Activated CD4-positive, alpha-beta memory T cell treated with anti-CD3 and anti-CD28 coated beads for 36 hours (primary cell): ENCODE results near the gene PSMD5. TPM values are rescaled to one million over a fixed set of nuclear protein-coding genes. Genes with fewer than 3 reads are reported as not detected.

ENCODE experiments used
- CTCF ChIA-PET: fragments of 350-600 bp; sonication (Branson Sonifier 250); formaldehyde crosslinking; loops from one replicate; lab custom pipeline; 2021; ENCODE audit warnings: antibody characterized with exemption, inconsistent platforms; lab: Charles Lee
- POLR2A ChIA-PET: fragments of 350-600 bp; sonication (Branson Sonifier 250); formaldehyde crosslinking; loops from one replicate; lab custom pipeline; 2021; ENCODE audit warnings: antibody characterized with exemption; lab: Charles Lee
- DNase-seq: peaks from one replicate; pipeline ENCODE4 v3.0.0-alpha.2; 2020
- H3K27ac Mint-ChIP-seq: one replicate; pipeline ENCODE4 v1.8.0; 2021; ENCODE audit warnings: mixed read lengths
- H3K27me3 Mint-ChIP-seq: one replicate; pipeline ENCODE4 v1.8.0; 2021; ENCODE audit warnings: mixed read lengths
- H3K36me3 Mint-ChIP-seq: one replicate; pipeline ENCODE4 v1.8.0; 2021; ENCODE audit warnings: mixed read lengths
- H3K4me1 Mint-ChIP-seq: one replicate; pipeline ENCODE4 v1.8.0; 2021; ENCODE audit warnings: low read depth, mixed read lengths
- H3K4me3 Mint-ChIP-seq: one replicate; pipeline ENCODE4 v1.8.0; 2021; ENCODE audit warnings: mild to moderate bottlenecking, mixed read lengths
- H3K9me3 Mint-ChIP-seq: one replicate; pipeline ENCODE4 v1.8.0; 2021; ENCODE audit warnings: mixed read lengths
- intact Hi-C: fragments of 100-400 bp; cut with micrococcal nuclease; formaldehyde crosslinking; loops from one replicate; pipeline ENCODE4 v1.15.1; 2023
- total RNA-seq, 2 experiments: library from RNA; stranded (reverse); gene quantifications; one replicate each; pipeline ENCODE4 v1.2.3, GENCODE V29; 2021

The PSMD5 gene
- total RNA-seq, 2 experiments from 2014 or later: 69.7 to 71.0 TPM

- intact Hi-C loops: no loop called here
- no peak overlapping the region for H3K27ac Mint-ChIP-seq
- no peak for DNase-seq
- H3K4me1 Mint-ChIP-seq: peaks cover 66% of the 10 kb centered on the region
- ChIA-PET POLR2A (interaction anchor here (1.2 to 2.5 kb wide), 7 partner anchors 9 to 45 kb away, joined by 3 to 11 read pairs (median 3); no protein-coding TSS in a partner anchor), CTCF (no interaction called here)
- H3K36me3 Mint-ChIP-seq: peaks cover 3% of the 10 kb centered on the region
- H3K27me3 Mint-ChIP-seq: no peaks in the 10 kb centered on the region
- H3K4me3 Mint-ChIP-seq: no peak overlapping the region
- H3K9me3 Mint-ChIP-seq: no peaks in the 10 kb centered on the region
Measured at GRCh38 chr9:120883608-120883996, 40.9 kb upstream of the PSMD5 start.

- no peak overlapping the region for H3K27ac Mint-ChIP-seq
- H3K4me3 Mint-ChIP-seq: no peak overlapping the region
Measured at GRCh38 chr9:120882935-120883607, 40.3 kb upstream of the PSMD5 start.

DNA sequence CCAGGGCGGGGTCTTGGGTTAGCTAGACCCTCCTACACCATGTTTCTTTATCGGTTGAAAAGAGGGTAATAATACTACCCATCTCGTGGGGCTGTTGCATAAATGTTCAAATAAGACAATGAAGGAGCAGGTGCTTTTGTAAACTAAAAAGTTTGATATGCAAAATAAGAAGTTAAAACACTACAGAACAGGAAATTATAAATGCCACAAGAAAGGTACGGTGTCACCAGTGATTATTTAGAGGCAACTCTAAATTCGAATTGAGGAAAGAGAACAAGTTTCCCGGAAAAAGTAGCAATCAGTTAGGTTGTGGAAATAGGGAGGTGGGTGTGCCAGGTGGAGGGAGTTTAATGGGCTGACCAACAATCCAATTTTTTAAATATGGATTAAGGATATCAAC lies 36.7 kb upstream of the PSMD5 start:
- Mint-ChIP-seq H3K36me3 (peaks cover 25% of the 10 kb centered on the region), H3K27ac (peak overlapping the region; percentile 93), H3K4me3 (peak overlapping the region; percentile 88), H3K9me3 (no peaks in the 10 kb centered on the region), H3K4me1 (peaks cover 73% of the 10 kb centered on the region), H3K27me3 (no peaks in the 10 kb centered on the region)
- ChIA-PET CTCF (interaction anchor here (1.0 to 3.8 kb wide), 5 partner anchors 10 to 58 kb away, joined by 3 to 21 read pairs (median 5); no protein-coding TSS in a partner anchor), POLR2A (interaction anchor here (0.7 to 5.3 kb wide), 5 partner anchors 11 to 47 kb away, joined by 3 to 48 read pairs (median 31); partner anchors contain the start of gene TRAF1)
- no peak for DNase-seq
- intact Hi-C loops: no loop called here

More at GRCh38 chr9:120882935-120883607, 40.3 kb upstream of the PSMD5 start:
- Mint-ChIP-seq H3K27me3 (no peaks in the 10 kb centered on the region), H3K4me1 (peaks cover 66% of the 10 kb centered on the region), H3K36me3 (peaks cover 5% of the 10 kb centered on the region), H3K9me3 (no peaks in the 10 kb centered on the region)
- intact Hi-C loops: no loop called here
- CTCF ChIA-PET: no interaction called here
- DNase-seq: no peak
- POLR2A ChIA-PET: interaction anchor here (1.2 to 2.5 kb wide), 7 partner anchors 10 to 46 kb away, joined by 3 to 11 read pairs (median 3); no protein-coding TSS in a partner anchor

DNA sequence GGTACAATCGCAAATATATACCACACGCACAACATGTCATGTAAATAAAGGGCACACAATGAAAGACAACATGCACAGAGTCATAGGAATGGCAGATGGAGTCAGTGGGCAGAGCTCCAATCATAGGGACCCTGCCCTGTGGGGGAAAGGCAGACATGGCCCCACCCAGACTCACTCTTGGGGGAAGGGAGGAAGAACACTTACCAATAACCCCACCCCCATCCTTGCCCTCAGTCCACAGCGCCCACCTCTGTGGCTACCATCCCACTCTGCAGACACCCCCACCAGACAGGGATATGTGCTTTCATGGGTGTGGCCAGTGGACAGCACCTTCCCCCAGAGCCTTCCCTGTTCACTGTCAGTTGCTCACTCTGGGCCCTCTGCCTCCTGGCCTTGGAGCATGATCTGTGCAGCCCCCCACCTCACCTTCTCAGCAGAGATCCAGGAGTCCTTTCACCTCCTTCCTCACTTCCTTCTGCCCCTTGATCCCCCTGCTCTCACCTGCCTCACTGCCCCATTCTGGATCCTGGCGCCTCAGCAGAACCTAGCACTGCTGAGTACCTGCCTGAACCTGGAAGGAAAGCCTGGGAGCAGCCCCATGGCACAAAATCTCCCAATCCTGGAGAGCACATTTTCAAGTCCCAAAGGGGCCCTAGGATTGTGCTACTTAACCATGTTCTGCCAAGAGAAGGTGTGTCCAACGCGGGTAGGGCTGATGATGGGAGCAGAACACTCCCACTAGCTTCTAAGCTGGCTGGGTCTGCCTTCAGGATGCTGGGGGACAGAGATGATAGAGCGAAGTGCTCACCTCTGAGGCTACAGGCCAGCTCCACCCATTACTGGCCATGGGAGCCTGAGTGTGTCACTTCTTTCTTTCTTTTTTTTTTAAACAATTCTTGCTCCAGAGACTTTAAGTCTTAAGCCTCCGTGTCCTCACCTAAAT lies 35.7 kb upstream of the PSMD5 start:
- H3K4me3 Mint-ChIP-seq: peak overlapping the region; percentile 88
- POLR2A ChIA-PET: interaction anchor here (0.7 to 5.3 kb wide), 6 partner anchors 12 to 48 kb away, joined by 3 to 48 read pairs (median 17); partner anchors contain the start of gene TRAF1
- CTCF ChIA-PET: interaction anchor here (0.6 to 3.8 kb wide), 8 partner anchors 9 to 184 kb away, joined by 3 to 21 read pairs (median 4); no protein-coding TSS in a partner anchor
- H3K27ac Mint-ChIP-seq: peak overlapping the region; percentile 93
- no peaks in the 10 kb centered on the region for H3K9me3 Mint-ChIP-seq
- H3K36me3 Mint-ChIP-seq: peaks cover 35% of the 10 kb centered on the region
- peaks cover 77% of the 10 kb centered on the region for H3K4me1 Mint-ChIP-seq
- no peaks in the 10 kb centered on the region for H3K27me3 Mint-ChIP-seq
- DNase-seq: peak; percentile 63
- intact Hi-C loops: loop anchor here (1.0 kb wide), 2 partner anchors 13 to 19 kb away; no protein-coding TSS in a partner anchor

GRCh38 chr9:120877276-120878034 lies 34.7 kb upstream of the PSMD5 start:
- intact Hi-C loops: loop anchor here (1.0 kb wide), 2 partner anchors 14 to 20 kb away; no protein-coding TSS in a partner anchor
- Mint-ChIP-seq H3K27me3 (no peaks in the 10 kb centered on the region), H3K4me3 (peak overlapping the region; percentile 88), H3K4me1 (peaks cover 80% of the 10 kb centered on the region), H3K9me3 (no peaks in the 10 kb centered on the region), H3K36me3 (peaks cover 44% of the 10 kb centered on the region), H3K27ac (peak overlapping the region; percentile 93)
- CTCF ChIA-PET: interaction anchor here (0.8 to 3.0 kb wide), 5 partner anchors 8 to 49 kb away, joined by 3 to 12 read pairs (median 3); no protein-coding TSS in a partner anchor
- peak; percentile 85 for DNase-seq
- POLR2A ChIA-PET: interaction anchor here (0.5 to 5.3 kb wide), 7 partner anchors 13 to 84 kb away, joined by 3 to 48 read pairs (median 8); partner anchors contain the start of genes FBXW2 and TRAF1

DNA sequence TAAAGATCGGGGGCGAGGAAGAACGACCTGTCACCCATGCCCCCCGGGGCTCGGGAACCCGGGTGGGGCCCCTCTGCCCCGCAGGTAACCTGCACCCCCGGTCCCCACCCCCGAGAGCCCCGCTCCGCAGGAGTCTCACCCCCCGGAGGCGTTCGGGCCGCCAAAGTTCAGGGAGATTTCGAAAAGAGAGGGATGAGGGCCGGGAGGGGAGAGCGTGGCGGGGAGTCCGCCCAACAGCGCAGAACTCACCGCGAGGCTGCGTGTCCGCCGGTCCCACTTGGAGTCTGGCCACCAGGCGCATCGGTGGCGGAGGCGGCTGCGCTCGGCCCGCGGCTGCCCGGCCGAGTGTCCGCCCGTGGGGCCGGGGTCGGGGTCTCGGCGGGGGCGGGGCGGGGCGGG lies 34.1 kb upstream of the PSMD5 start, which contains the start of gene PHF19:
Gene PHF19 (minus strand): TSS at position 347 of the 399 bp plus-strand sequence. CDS start 2,447 bp downstream, outside the sequence.
- ChIA-PET POLR2A (interaction anchor here (1.6 to 5.3 kb wide), 5 partner anchors 13 to 84 kb away, joined by 3 to 48 read pairs (median 31); partner anchors contain the start of genes FBXW2 and TRAF1), CTCF (interaction anchor here (1.0 to 3.0 kb wide), 3 partner anchors 9 to 49 kb away, joined by 3 to 12 read pairs (median 3); no protein-coding TSS in a partner anchor)
- H3K9me3 Mint-ChIP-seq: no peaks in the 10 kb centered on the region
- H3K36me3 Mint-ChIP-seq: peaks cover 49% of the 10 kb centered on the region
- H3K27me3 Mint-ChIP-seq: no peaks in the 10 kb centered on the region
- DNase-seq: peak; percentile 66
- peaks cover 80% of the 10 kb centered on the region for H3K4me1 Mint-ChIP-seq
- H3K27ac Mint-ChIP-seq: peak within 1 kb of the TSS; percentile 98
- intact Hi-C loops: loop anchor here (1.0 kb wide), 5 partner anchors 9 to 59 kb away; partner anchors contain the start of gene TRAF1
- peak within 1 kb of the TSS; percentile 92 for H3K4me3 Mint-ChIP-seq

DNA sequence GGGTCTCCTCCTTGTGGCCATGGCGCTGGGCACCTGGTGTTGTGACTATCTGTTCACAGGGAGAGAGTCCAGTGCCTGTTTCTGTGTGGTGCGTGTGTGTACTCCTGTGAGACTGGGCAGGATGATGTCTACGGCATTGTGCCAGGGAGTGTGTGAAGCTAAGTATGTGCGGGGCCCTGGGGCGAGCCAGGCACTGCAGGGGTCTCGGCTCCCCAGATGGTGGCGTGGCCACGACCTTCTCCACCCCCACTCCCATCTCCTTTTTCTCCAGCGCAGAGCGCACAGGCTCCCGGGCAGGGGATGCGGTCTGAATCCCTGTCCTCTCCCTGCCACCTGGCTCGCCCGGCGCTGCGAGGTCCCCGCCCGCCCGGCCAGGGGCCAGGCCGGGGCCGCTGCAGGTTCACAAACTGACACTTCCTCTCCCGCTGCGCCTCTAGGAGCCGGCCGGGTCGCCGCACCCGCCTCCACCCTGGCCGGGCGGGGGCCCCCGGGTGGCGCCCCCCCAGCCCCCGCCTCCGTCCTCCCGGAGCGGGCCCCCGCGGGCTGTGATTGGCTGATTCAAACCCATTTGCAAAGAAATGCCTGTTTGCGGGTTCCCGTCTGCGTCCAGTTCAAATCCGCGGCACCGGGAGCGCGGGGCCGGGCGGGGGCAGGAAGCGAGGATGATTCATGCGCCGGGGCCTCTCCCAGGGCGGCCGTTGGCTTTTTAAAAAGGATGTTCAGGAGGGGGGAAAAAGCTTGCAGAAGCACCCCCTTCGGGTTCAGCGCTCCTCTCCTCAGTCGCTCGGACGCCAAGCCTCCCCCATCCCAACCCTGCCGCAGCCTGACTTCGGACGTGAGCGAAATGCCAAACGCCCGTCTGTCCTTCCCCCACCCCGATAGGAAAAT lies 33.5 kb upstream of the PSMD5 start:
- Mint-ChIP-seq H3K4me1 (peaks cover 79% of the 10 kb centered on the region), H3K9me3 (no peaks in the 10 kb centered on the region), H3K4me3 (peak overlapping the region; percentile 92), H3K27me3 (no peaks in the 10 kb centered on the region), H3K27ac (peak overlapping the region; percentile 98), H3K36me3 (peaks cover 53% of the 10 kb centered on the region)
- intact Hi-C loops: loop anchor here (1.0 kb wide), 5 partner anchors 8 to 60 kb away; partner anchors contain the start of gene TRAF1
- peak; percentile 96 for DNase-seq
- CTCF ChIA-PET: interaction anchor here (1.4 to 3.0 kb wide), 3 partner anchors 14 to 50 kb away, joined by 3 to 12 read pairs (median 3); no protein-coding TSS in a partner anchor
- POLR2A ChIA-PET: interaction anchor here (0.6 to 5.3 kb wide), 9 partner anchors 14 to 83 kb away, joined by 3 to 48 read pairs (median 8); partner anchors contain the start of genes FBXW2 and TRAF1

DNA sequence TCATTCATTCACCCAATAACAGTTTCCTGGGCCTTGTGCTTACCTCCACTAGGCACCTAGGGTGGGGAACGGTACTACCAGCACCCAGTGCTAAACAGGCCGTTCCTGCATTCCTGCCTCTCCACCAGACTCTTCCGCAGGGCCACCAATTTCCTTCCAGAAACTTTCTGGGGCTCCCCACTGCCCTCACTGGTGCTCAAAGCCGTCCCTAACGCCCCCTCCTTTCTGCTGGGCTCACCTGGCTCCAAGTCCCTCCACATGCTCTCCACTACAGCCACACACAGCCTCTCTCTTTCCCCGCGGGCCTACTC lies 32.9 kb upstream of the PSMD5 start:
- peak; percentile 51 for DNase-seq
- intact Hi-C loops: no loop called here
- Mint-ChIP-seq H3K4me1 (peaks cover 78% of the 10 kb centered on the region), H3K36me3 (peaks cover 56% of the 10 kb centered on the region), H3K27me3 (no peaks in the 10 kb centered on the region), H3K27ac (peak overlapping the region; percentile 98), H3K4me3 (peak overlapping the region; percentile 92), H3K9me3 (no peaks in the 10 kb centered on the region)
- CTCF ChIA-PET: interaction anchor here (1.5 to 3.0 kb wide), 2 partner anchors 14 to 29 kb away, joined by 3 to 12 read pairs; no protein-coding TSS in a partner anchor
- POLR2A ChIA-PET: interaction anchor here (0.6 to 5.3 kb wide), 5 partner anchors 14 to 50 kb away, joined by 3 to 48 read pairs (median 9); partner anchors contain the start of gene TRAF1

DNA sequence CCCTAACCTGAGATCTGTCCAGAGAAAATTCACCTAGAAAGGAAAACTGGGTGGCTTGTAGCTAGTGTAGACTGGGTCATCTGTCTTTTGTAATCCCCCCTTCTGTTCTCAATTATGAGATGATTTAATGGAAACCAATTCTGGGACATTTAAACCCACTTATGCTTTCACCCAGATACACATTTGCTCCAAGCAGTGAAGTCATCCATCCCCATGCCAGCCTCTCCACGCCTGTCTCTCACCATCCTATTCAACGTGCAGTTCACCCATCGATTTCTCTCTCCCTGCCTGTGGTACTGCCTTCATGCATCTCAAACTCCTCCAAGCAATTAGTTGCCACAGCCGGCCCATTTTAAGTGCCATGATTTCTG lies 32.5 kb upstream of the PSMD5 start:
- Mint-ChIP-seq H3K9me3 (no peaks in the 10 kb centered on the region), H3K36me3 (peaks cover 57% of the 10 kb centered on the region), H3K27ac (peak overlapping the region; percentile 98), H3K27me3 (no peaks in the 10 kb centered on the region), H3K4me1 (peaks cover 76% of the 10 kb centered on the region), H3K4me3 (peak overlapping the region; percentile 92)
- no peak for DNase-seq
- intact Hi-C loops: no loop called here
- POLR2A ChIA-PET: interaction anchor here (0.6 to 5.3 kb wide), 4 partner anchors 18 to 51 kb away, joined by 3 to 48 read pairs (median 7); partner anchors contain the start of gene TRAF1
- CTCF ChIA-PET: interaction anchor here (1.5 to 3.0 kb wide), 2 partner anchors 15 to 29 kb away, joined by 3 to 12 read pairs; no protein-coding TSS in a partner anchor
